Stimulated activated naive B cell treated with anti-CD40 and anti-IgM and Interleukin-4, amounts not matched to agents 10 μg/mL and 1 μg/mL and 100 μg/mL, for 72 hours (primary cell): Measurements from ENCODE around the gene GRIN2A.
"Not testable (repeated sequence)": the region's sequence is repeated elsewhere in the genome, so short reads cannot be mapped to it uniquely, and the experiment has no call there.

Experiments used
- ATAC-seq, 2 donors: fragments of 150-1000 bp; cut with Tn5 transposase; replicated peaks; 2 replicates each; pipeline ENCODE4 v1.10.0; 2021; ENCODE audit warnings: moderate library complexity in 1 of 2
- DNase-seq: peaks from one replicate; pipeline ENCODE4 v3.0.0; 2021
- H3K27ac Mint-ChIP-seq: one replicate; pipeline ENCODE4 v1.8.0; 2022; ENCODE audit warnings: mild to moderate bottlenecking, mixed read lengths
- H3K27me3 Mint-ChIP-seq, 2 donors: one replicate each; pipeline ENCODE4 v1.8.0; 2022; ENCODE audit warnings: mixed read lengths in 2 of 2
- H3K36me3 Mint-ChIP-seq, 2 donors: one replicate each; pipeline ENCODE4 v1.8.0; 2022; ENCODE audit warnings: mixed read lengths in 2 of 2, mild to moderate bottlenecking in 1 of 2
- H3K4me1 Mint-ChIP-seq, 2 donors: one replicate each; pipeline ENCODE4 v1.8.0; 2022; ENCODE audit warnings: mixed read lengths in 2 of 2, mild to moderate bottlenecking in 1 of 2
- H3K4me3 Mint-ChIP-seq, 2 donors: one replicate each; pipeline ENCODE4 v1.8.0; 2022; ENCODE audit warnings: mild to moderate bottlenecking in 2 of 2, mixed read lengths in 2 of 2, moderate library complexity in 1 of 2
- H3K9me3 Mint-ChIP-seq, 2 donors: one replicate each; pipeline ENCODE4 v1.8.0; 2022; ENCODE audit warnings: mixed read lengths in 2 of 2, mild to moderate bottlenecking in 1 of 2

GRIN2A gene

DNA sequence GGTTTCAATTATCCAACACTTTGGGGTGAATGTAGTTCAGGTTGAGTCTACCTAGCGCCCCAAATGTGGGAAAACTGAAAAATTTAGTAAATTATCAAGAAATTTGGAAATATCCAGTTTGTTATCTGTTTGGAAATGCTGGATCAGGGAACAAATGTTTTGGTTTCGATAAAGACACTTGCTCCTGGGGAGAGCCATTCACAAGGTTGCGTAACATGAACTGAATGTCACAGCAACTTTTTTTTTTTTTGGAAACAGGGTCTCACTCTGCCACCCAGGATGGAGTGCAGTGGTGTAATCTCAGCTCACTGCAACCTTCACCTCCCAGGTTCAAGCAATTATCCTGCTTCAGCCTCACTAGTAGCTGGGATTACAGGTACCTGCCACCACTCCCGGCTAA, 286.4 kb downstream of the GRIN2A start:
- DNase-seq (no peak), ATAC-seq (no peak)
- peaks cover 0 to 4% of the 10 kb centered on the region in 2 donors for H3K9me3 Mint-ChIP-seq
- H3K4me3 Mint-ChIP-seq, result no peak overlapping the region
- no peak overlapping the region for H3K27ac Mint-ChIP-seq
- peaks cover 8 to 25% of the 10 kb centered on the region in 2 donors for H3K27me3 Mint-ChIP-seq
- H3K4me1 Mint-ChIP-seq, result peaks cover 0 to 3% of the 10 kb centered on the region in 2 donors
- no peaks in the 10 kb centered on the region for H3K36me3 Mint-ChIP-seq

DNA sequence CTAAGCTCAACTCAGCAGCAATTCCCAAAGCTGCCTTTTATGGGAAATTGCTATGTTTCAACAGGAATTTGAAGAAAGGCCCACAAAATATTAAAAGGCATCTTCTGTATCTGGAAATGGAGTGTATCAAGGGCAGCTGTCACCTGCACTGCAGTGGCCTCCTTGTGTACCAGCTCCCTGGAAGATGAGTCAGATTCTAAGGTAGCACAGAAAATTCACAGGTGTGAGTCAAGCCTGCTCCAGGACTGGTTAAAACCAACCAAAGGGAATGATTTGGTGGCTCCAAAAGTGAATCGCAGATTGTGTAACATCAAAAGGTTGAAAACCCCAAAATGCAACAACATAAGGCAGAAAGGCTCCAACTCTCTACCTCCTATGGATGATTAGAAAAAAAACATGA, 296.4 kb downstream of the GRIN2A start:
- DNase-seq, result no peak
- Mint-ChIP-seq H3K27me3 (peaks cover 8 to 36% of the 10 kb centered on the region in 2 donors), H3K4me3 (no peak overlapping the region), H3K36me3 (no peaks in the 10 kb centered on the region), H3K9me3 (no peaks in the 10 kb centered on the region), H3K27ac (no peak overlapping the region), H3K4me1 (no peaks in the 10 kb centered on the region)
- no peak for ATAC-seq

DNA sequence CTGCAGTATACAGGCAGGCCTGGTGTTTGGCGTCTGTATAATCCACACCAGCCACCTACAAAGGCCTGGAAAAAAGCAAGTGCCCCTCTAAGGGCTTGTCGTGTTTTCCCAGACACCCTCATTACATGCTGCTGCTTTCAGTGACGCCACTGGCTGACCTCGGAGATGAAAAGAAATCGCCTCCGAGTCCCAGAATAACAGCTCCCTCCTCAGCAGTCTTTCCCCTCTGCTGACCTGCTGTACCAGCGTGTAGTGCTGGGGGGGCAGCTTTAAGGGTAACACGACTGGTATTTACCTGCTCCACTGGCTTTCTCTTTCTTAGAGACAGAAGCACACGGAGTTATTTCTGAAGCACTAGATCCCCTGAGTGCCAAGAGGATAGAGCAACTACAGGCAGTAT, 296.8 kb downstream of the GRIN2A start:
- H3K4me3 Mint-ChIP-seq, result no peak overlapping the region
- ATAC-seq, result no peak
- H3K36me3 Mint-ChIP-seq, result no peaks in the 10 kb centered on the region
- no peaks in the 10 kb centered on the region for H3K9me3 Mint-ChIP-seq
- no peak overlapping the region for H3K27ac Mint-ChIP-seq
- DNase-seq, result no peak
- H3K27me3 Mint-ChIP-seq, result peaks cover 13 to 32% of the 10 kb centered on the region in 2 donors
- no peaks in the 10 kb centered on the region for H3K4me1 Mint-ChIP-seq

- H3K27ac Mint-ChIP-seq, H3K9me3 Mint-ChIP-seq, ATAC-seq, H3K4me1 Mint-ChIP-seq, H3K4me3 Mint-ChIP-seq, DNase-seq, H3K36me3 Mint-ChIP-seq: not testable (repeated sequence)
- H3K27me3 Mint-ChIP-seq, result peaks cover 8 to 11% of the 10 kb centered on the region in 2 donors
Measured at GRCh38 chr16:9875981-9876380, 306.2 kb downstream of the GRIN2A start.

DNA sequence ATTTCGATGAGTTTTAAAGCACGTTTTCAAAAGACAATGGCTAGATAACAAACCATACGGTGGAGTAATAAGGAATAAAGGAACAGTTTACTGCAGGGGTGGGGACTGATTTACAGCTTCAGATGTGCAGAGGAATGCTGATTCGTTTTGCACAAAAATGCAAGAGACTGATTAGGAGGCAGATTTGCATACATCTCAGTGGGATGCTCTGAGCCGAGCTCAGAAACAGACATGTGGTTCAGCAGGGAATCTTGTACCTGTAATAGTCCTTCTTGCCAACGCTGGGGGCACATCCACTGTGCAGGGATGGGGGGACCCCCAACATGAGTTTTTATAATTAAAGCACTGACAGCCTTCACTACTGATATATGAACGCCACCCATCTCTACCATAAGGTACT, 308.0 kb downstream of the GRIN2A start:
- Mint-ChIP-seq H3K36me3 (no peaks in the 10 kb centered on the region), H3K27ac (no peak overlapping the region), H3K27me3 (peaks cover 9 to 12% of the 10 kb centered on the region in 2 donors), H3K4me1 (no peaks in the 10 kb centered on the region), H3K9me3 (no peaks in the 10 kb centered on the region), H3K4me3 (no peak overlapping the region)
- ATAC-seq (no peak), DNase-seq (no peak)

- no peaks in the 10 kb centered on the region for H3K4me1 Mint-ChIP-seq
- H3K4me3 Mint-ChIP-seq, result no peak overlapping the region
- no peak for DNase-seq
- peaks cover 5 to 7% of the 10 kb centered on the region in 2 donors for H3K27me3 Mint-ChIP-seq
- no peaks in the 10 kb centered on the region for H3K9me3 Mint-ChIP-seq
- no peaks in the 10 kb centered on the region for H3K36me3 Mint-ChIP-seq
- H3K27ac Mint-ChIP-seq, result no peak overlapping the region
- no peak for ATAC-seq
Measured at GRCh38 chr16:9870962-9871361, 311.3 kb downstream of the GRIN2A start.

GRCh38 chr16:9869776-9870175, 312.5 kb downstream of the GRIN2A start:
- H3K36me3 Mint-ChIP-seq, result no peaks in the 10 kb centered on the region
- H3K27me3 Mint-ChIP-seq, result peaks cover 5 to 7% of the 10 kb centered on the region in 2 donors
- H3K4me1 Mint-ChIP-seq, result no peaks in the 10 kb centered on the region
- no peaks in the 10 kb centered on the region for H3K9me3 Mint-ChIP-seq
- ATAC-seq, result no peak
- no peak overlapping the region for H3K4me3 Mint-ChIP-seq
- no peak overlapping the region for H3K27ac Mint-ChIP-seq
- DNase-seq, result no peak

DNA sequence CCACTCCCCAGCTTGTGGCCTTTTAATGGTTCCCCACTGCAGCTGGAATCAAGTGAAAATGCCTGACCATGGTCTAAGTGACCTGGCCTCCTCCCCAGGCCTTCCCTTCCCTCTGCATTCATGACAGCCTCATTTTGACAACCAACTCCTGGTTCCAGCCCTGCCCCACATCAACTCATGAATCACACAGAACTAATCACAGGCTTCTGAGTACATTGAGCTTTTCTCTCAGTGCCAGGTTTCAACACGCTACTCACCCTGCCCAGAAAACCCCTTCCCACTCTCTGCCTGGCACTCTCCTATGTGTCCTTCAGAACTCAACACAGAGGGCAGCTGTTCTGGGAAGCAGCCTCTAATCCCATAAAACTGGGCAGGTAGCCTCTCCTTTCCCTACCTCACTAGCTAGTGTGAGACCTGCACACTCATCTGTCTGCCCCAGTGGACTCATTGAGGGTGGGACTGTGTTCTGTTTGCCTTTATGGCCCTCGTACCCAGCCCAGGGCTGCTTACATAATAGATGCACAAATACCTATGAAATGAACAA, 313.6 kb downstream of the GRIN2A start:
- ATAC-seq, result no peak
- Mint-ChIP-seq H3K4me1 (no peaks in the 10 kb centered on the region), H3K9me3 (no peaks in the 10 kb centered on the region), H3K4me3 (no peak overlapping the region), H3K27me3 (peaks cover 5 to 7% of the 10 kb centered on the region in 2 donors), H3K36me3 (no peaks in the 10 kb centered on the region), H3K27ac (no peak overlapping the region)
- DNase-seq, result no peak

DNA sequence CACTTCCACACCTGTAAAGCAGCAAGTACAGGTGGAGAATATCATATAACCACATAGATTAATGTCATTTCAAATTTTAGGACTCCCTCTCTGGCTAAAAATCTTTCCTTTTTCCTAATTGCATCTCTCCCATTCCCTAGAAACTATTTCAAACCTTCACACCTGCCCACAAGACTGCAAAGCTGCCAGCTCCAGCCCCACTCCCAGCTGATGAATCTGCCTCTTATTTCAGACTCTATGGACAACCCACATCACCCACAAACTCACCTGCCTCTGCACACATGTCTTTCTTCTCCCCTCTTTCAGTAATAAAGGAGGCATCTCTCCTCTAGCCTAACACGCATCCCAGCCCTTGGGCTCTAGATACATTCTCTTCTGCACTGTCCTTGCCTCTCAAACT, 315.1 kb downstream of the GRIN2A start:
- Mint-ChIP-seq H3K4me1 (no peaks in the 10 kb centered on the region), H3K27ac (no peak overlapping the region), H3K4me3 (no peak overlapping the region), H3K27me3 (peaks cover 5 to 7% of the 10 kb centered on the region in 2 donors), H3K36me3 (no peaks in the 10 kb centered on the region), H3K9me3 (no peaks in the 10 kb centered on the region)
- ATAC-seq (no peak), DNase-seq (no peak)

GRCh38 chr16:9864461-9864860, 317.8 kb downstream of the GRIN2A start:
- H3K4me3 Mint-ChIP-seq, result no peak overlapping the region
- no peak overlapping the region for H3K27ac Mint-ChIP-seq
- no peak for DNase-seq
- H3K9me3 Mint-ChIP-seq, result no peaks in the 10 kb centered on the region
- peaks cover 0 to 5% of the 10 kb centered on the region in 2 donors for H3K27me3 Mint-ChIP-seq
- no peaks in the 10 kb centered on the region for H3K4me1 Mint-ChIP-seq
- ATAC-seq, result no peak
- no peaks in the 10 kb centered on the region for H3K36me3 Mint-ChIP-seq

DNA sequence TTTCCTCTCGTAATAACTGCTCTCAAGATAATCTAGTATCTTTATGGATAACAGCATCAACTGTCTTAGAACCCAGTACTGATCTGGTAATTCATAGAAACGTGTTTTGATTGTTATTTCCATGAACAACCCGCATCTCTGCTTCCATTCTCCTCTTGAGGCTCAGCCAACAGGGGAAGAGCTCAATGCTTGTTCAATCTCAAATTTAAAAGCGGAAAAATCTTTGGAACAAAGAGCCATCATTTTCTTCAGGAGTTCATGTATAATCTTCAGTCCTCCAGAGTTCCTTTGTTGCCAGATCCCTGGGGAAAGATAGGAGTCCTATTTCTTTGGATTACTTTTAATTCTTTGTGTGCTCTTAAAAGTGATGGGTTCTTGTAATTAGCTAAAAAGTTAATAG, 319.9 kb downstream of the GRIN2A start:
- DNase-seq, result no peak
- H3K4me3 Mint-ChIP-seq, result no peak overlapping the region
- H3K36me3 Mint-ChIP-seq, result no peaks in the 10 kb centered on the region
- peaks cover 0 to 2% of the 10 kb centered on the region in 2 donors for H3K9me3 Mint-ChIP-seq
- H3K27me3 Mint-ChIP-seq, result peaks cover 0 to 5% of the 10 kb centered on the region in 2 donors
- H3K4me1 Mint-ChIP-seq, result no peaks in the 10 kb centered on the region
- H3K27ac Mint-ChIP-seq, result no peak overlapping the region
- ATAC-seq, result no peak

- peaks cover 0 to 5% of the 10 kb centered on the region in 2 donors for H3K27me3 Mint-ChIP-seq
- no peaks in the 10 kb centered on the region for H3K4me1 Mint-ChIP-seq
- H3K4me3 Mint-ChIP-seq, result no peak overlapping the region
- no peak overlapping the region for H3K27ac Mint-ChIP-seq
- H3K36me3 Mint-ChIP-seq, result no peaks in the 10 kb centered on the region
- H3K9me3 Mint-ChIP-seq, result peaks cover 0 to 2% of the 10 kb centered on the region in 2 donors
- DNase-seq, result no peak
- ATAC-seq, result no peak
Measured at GRCh38 chr16:9860876-9861275, 321.4 kb downstream of the GRIN2A start.

- H3K4me3 Mint-ChIP-seq, result no peak overlapping the region
- no peak for ATAC-seq
- peaks cover 0 to 5% of the 10 kb centered on the region in 2 donors for H3K27me3 Mint-ChIP-seq
- no peak overlapping the region for H3K27ac Mint-ChIP-seq
- H3K36me3 Mint-ChIP-seq, result no peaks in the 10 kb centered on the region
- DNase-seq, result no peak
- H3K9me3 Mint-ChIP-seq, result peaks cover 0 to 2% of the 10 kb centered on the region in 2 donors
- H3K4me1 Mint-ChIP-seq, result no peaks in the 10 kb centered on the region
Measured at GRCh38 chr16:9859701-9860327, 322.4 kb downstream of the GRIN2A start.

- ATAC-seq (no peak), DNase-seq (no peak)
- Mint-ChIP-seq H3K9me3 (peaks cover 0 to 4% of the 10 kb centered on the region in 2 donors), H3K27ac (no peak overlapping the region), H3K36me3 (no peaks in the 10 kb centered on the region), H3K4me1 (no peaks in the 10 kb centered on the region), H3K27me3 (peaks cover 8 to 11% of the 10 kb centered on the region in 2 donors), H3K4me3 (no peak overlapping the region)
Measured at GRCh38 chr16:9854675-9855074, 327.6 kb downstream of the GRIN2A start.

DNA sequence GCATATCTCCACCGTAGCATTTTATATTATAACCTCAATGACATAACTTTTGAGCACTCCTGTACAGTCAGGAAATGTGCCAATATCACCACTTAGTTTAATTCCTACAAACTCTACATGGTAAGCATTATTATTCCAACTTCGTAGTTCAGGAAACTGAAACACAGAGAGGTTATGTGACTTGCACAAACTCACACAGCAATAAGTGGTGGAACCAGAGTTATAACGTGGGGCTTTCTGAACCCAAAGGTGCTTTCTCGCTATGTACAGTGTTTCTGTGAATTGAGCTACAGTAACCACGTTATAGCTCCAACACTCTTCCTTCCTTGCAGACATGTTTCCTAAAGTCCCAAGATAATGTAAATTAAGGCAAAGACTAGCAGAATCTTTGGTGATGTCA, 330.2 kb downstream of the GRIN2A start:
- no peak for DNase-seq
- Mint-ChIP-seq H3K36me3 (no peaks in the 10 kb centered on the region), H3K27ac (no peak overlapping the region), H3K4me3 (no peak overlapping the region), H3K4me1 (no peaks in the 10 kb centered on the region), H3K27me3 (peaks cover 8 to 12% of the 10 kb centered on the region in 2 donors), H3K9me3 (peaks cover 0 to 2% of the 10 kb centered on the region in 2 donors)
- no peak for ATAC-seq
